Measurements from ENCODE around the gene TAF7.

Gene TAF7

GRCh38 chr5:141320225-141321169 lies at the start of gene TAF7:
Gene TAF7 (minus strand): TSS chr5:141320784. CDS start chr5:141320044, 740 bp downstream.
- peak; percentile 89 for DNase-seq (ENCODE audit: low spot score)
- in situ Hi-C loops (cut with MboI; ENCODE audit: low pct_unique_long_range_greater_than_20kb, low sequenced_read_pairs, unreplicated experiment), result no loop called here
- TF ChIP-seq, protein P1, sequence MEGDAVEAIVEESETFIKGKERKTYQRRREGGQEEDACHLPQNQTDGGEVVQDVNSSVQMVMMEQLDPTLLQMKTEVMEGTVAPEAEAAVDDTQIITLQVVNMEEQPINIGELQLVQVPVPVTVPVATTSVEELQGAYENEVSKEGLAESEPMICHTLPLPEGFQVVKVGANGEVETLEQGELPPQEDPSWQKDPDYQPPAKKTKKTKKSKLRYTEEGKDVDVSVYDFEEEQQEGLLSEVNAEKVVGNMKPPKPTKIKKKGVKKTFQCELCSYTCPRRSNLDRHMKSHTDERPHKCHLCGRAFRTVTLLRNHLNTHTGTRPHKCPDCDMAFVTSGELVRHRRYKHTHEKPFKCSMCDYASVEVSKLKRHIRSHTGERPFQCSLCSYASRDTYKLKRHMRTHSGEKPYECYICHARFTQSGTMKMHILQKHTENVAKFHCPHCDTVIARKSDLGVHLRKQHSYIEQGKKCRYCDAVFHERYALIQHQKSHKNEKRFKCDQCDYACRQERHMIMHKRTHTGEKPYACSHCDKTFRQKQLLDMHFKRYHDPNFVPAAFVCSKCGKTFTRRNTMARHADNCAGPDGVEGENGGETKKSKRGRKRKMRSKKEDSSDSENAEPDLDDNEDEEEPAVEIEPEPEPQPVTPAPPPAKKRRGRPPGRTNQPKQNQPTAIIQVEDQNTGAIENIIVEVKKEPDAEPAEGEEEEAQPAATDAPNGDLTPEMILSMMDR (IDR thresholded peaks at IDR 0.05; ENCODE audit: extremely low read depth, insufficient read depth, missing control alignments), result peak; percentile 93

- DNase-seq (ENCODE audit: low spot score), result no peak
- in situ Hi-C loops (cut with MboI; ENCODE audit: low pct_unique_long_range_greater_than_20kb, low sequenced_read_pairs, unreplicated experiment), result no loop called here
- TF ChIP-seq, protein P1 (IDR thresholded peaks at IDR 0.05; ENCODE audit: extremely low read depth, insufficient read depth, missing control alignments), result no peak
These were observed 45.7 kb upstream of the TAF7 start for GRCh38 chr5:141366016-141366896.

DNA sequence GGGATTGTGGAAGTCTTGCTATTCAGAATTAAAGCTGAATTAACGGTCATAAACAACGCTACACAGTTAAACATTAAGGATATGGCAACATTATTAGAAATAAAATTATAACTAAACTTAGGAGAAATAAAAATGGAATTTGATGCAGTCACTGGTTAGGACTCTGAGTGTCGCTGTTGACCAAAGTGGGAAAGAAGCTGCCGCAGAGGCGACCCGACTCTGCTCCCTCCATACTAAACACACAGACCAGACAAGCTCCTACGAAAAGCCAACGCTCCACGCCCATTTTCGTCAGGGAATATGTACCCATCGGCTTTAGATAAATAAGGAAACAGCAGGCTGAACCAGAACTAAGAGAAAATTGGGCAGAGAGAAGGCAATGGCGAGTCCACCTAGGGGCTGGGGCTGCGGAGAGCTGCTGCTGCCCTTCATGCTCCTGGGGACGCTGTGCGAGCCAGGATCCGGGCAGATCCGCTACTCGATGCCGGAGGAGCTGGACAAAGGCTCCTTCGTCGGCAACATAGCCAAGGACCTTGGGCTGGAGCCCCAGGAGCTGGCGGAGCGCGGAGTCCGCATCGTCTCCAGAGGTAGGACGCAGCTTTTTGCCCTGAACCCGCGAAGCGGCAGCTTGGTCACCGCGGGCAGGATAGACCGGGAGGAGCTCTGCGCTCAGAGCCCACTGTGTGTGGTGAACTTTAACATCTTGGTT lies 43.5 kb upstream of the TAF7 start, which contains the start of gene PCDHGA5:
Gene PCDHGA5 (plus strand): TSS at position 211 of the 709 bp plus-strand sequence. CDS start 169 bp downstream, at position 380.
- TF ChIP-seq, protein P1 (IDR thresholded peaks at IDR 0.05; ENCODE audit: extremely low read depth, insufficient read depth, missing control alignments), result no peak
- in situ Hi-C loops (cut with MboI; ENCODE audit: low pct_unique_long_range_greater_than_20kb, low sequenced_read_pairs, unreplicated experiment), result no loop called here
- DNase-seq (ENCODE audit: low spot score), result no peak

DNA sequence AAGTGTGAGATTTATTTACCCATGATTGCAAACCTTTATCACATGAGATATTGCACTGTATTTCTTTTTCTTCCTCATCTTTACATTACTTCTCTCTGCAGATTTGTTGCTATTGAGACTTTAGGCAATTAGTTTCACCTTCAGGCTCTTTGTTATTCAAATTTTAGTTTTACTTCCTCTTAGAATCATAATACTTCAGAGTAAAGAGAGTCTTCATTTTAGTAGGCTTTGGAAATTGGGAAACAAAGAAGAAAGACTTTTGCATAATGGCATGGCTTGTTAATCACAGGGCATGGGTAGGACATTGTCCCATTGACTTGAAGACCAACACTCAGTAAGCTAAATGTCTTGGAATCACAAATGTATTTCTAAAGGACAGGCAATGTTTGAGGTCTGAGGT lies 42.1 kb upstream of the TAF7 start:
- in situ Hi-C loops (cut with MboI; ENCODE audit: low pct_unique_long_range_greater_than_20kb, low sequenced_read_pairs, unreplicated experiment), result no loop called here
- no peak for DNase-seq (ENCODE audit: low spot score)

GRCh38 chr5:141360685-141361084 lies 40.1 kb upstream of the TAF7 start:
- TF ChIP-seq, protein P1 (IDR thresholded peaks at IDR 0.05; ENCODE audit: extremely low read depth, insufficient read depth, missing control alignments), result no peak
- in situ Hi-C loops (cut with MboI; ENCODE audit: low pct_unique_long_range_greater_than_20kb, low sequenced_read_pairs, unreplicated experiment), result no loop called here
- DNase-seq (ENCODE audit: low spot score), result no peak

More for the DNA sequence above, 42.1 kb upstream of the TAF7 start:
- TF ChIP-seq, protein P1 (IDR thresholded peaks at IDR 0.05; ENCODE audit: extremely low read depth, insufficient read depth, missing control alignments), result no peak

Measured in GM13977 (cell line).